ENCODE measurements around the gene LLGL1.

- TF ChIP-seq, protein P1, sequence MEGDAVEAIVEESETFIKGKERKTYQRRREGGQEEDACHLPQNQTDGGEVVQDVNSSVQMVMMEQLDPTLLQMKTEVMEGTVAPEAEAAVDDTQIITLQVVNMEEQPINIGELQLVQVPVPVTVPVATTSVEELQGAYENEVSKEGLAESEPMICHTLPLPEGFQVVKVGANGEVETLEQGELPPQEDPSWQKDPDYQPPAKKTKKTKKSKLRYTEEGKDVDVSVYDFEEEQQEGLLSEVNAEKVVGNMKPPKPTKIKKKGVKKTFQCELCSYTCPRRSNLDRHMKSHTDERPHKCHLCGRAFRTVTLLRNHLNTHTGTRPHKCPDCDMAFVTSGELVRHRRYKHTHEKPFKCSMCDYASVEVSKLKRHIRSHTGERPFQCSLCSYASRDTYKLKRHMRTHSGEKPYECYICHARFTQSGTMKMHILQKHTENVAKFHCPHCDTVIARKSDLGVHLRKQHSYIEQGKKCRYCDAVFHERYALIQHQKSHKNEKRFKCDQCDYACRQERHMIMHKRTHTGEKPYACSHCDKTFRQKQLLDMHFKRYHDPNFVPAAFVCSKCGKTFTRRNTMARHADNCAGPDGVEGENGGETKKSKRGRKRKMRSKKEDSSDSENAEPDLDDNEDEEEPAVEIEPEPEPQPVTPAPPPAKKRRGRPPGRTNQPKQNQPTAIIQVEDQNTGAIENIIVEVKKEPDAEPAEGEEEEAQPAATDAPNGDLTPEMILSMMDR (IDR thresholded peaks at IDR 0.05) = no peak
- TF ChIP-seq POLR2A (IDR thresholded peaks at IDR 0.05) = no peak
- TF ChIP-seq POLR2AphosphoS5 (IDR thresholded peaks at IDR 0.05) = peak; percentile 14
Observed at GRCh38 chr17:18185391-18185790, 40.0 kb upstream of the LLGL1 start.

Measured in prostate gland (tissue), 2 donors.